EL (cell line): ENCODE data around the gene C16orf86.
A peak's percentile ranks its signal among the peaks of the same experiment; 100 is the strongest.

Experiments used
- DNase-seq: peaks from one replicate; pipeline ENCODE4 v3.0.0-alpha.2; 2016

Gene C16orf86

DNA sequence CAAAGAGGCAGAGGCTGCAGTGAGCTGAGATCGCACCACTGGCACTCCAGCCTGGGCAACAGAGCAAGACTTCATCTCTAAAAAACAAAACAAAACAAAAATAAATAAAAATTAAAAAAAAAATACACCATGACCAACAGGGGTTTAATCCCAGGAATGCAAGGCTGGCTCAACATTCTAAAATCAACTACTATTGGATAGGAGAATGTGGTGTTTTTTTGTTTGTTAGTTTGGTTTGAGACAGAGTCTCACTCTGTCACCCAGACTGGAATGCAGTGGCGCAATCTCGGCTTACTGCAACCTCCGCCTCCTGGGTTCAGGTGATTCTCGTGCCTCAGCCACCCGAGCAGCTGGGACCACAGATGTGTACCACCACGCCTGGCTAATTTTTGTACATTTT, 32.7 kb downstream of the C16orf86 start:
- no peak for DNase-seq

DNA sequence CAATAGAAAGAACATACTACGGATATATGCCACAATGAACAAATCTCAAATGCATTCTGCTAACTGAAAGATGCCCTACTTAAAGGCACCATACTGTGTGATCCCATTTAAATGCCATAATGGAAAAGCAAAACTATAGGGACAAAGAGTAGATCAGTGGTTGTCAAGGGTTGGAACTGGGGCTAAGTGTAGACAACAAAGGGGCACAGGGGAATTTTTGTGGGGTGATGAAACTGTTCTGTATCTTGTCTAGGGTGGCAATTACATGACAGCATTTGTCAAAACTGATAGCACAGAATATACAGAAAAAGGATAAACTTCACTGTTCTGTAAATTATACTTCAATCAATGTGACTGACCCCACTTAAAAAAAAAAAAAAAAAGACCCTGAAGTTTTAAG, 34.8 kb downstream of the C16orf86 start:
- DNase-seq, result no peak

DNA sequence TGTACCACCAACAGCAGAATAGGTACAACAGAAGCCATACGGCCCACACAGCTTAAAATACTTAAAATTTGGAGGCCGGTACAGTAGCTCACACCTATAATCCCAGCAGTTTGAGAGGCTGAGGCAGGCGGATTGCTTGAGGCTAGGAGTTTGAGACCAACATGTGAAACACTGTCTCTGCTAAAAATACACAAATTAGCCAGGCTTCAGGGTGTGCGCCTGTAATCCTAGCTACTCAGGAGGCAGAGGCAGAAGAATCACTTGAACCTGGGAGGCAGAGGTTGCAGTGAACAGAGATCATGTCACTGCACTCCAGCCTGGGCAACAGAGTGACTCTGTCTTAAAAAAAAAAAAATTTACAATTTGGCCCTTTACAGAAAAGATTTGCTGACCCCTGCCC, 35.5 kb downstream of the C16orf86 start:
- no peak for DNase-seq

DNA sequence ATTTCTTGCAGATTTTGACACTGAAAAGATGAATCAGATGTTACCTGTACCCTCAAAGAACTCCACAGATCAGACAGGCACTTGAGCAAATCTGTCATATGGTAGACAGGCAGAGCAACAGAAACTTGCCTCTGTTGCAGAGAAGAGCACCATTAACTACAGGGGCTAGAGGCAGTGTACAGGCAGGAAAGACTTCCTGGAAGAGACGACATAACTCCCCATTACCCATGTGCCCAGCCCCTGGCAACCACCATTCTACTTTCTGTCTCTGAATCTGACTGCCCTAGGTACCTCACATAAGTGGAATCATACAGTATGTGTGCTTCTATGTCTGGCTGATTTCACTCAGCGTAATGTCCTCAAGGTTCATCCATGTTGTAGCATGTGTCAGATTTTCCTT, 37.0 kb downstream of the C16orf86 start:
- no peak for DNase-seq

DNA sequence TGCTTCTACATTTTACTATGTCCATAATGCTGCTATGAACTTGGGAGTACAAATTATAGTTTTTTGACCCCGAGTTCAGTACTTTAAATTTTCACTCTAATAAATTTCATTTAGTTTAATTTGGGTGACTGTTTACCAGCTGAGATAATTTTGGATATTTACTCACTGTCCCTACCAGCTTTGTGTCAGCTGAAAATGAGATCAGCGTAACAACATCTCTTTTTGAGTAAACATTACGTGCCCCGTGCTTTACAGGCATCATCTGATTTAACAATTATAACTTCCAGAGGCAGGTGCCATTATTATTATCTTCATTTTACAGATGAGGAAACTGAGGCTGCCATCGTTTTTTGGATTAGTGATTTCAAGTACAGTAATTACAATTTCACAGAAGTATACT, 37.5 kb downstream of the C16orf86 start:
- no peak for DNase-seq

DNA sequence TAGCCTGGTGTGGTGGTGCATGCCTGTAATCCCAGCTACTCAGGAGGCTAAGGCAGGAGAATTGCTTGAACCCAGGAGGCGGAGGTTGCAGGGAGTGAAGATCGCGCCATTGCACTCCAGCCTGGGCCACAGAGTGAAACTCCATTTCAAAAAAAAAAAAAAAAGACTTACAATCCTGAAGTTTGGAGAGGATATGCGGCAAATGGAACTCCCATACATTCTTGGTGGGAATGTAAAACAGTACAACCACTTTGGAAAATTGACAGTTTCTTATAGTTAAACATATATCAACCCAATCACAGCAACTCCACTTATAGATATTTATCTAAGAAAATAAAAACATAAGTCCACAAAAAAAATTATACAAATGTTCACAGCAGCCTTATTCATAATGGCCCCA, 40.6 kb downstream of the C16orf86 start:
- no peak for DNase-seq

DNA sequence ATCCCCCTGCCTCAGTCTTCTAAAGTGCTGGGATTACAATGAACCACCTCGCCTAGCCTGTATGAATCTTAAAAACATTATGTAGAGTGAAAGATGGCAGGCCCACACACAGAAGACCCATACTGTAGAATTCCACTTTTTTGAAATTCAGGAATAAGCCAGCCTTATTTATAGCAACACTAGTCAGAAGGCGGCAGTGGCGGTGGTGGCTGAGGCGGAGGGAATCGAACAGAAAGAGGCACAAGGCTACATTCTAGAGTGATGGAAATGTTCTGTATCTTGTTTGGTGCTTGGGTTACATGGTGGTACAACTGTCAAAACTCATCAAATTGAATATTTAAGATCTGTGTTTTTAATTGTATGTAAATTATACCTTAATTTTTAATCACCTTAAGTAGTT, 41.2 kb downstream of the C16orf86 start:
- DNase-seq, result no peak

DNA sequence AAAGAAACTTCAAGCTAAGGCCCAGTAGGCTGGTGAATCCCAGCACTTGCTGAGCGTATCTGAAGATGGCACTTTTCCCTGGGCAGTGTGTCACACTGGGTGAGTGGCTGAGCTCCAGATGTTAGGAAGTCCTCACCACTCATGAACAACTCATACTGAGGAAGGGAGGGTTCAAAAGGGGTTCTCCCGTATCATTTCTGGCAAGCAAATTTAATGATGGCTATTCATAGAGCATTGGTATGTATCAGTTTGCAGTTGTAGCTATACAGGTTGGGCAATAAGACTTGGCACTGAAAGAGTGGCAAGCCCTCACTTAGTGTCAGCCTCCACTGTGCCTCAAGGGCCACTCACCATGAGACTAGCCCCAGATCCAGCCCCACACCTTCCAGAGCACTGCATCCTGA, 41.8 kb downstream of the C16orf86 start:
- DNase-seq, result peak; percentile 43

DNA sequence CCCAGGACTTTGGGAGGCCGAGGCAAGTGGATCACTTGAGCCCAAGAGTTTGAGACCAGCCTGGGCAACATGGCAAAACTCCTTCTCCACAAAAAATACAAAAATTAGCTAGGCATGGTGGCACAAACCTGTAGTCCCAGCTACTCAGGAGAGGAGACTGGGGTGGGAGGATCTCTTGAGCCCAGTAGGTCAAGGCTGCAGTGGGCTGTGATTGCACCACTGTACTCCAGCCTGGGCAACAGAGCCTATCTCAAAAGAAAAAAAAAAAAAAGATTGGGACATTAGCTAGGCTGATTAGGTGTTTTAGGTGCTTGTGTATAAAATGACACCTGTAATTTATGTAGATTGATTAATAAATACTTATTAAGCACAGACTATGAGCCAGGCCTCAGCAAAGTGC, 42.4 kb downstream of the C16orf86 start:
- DNase-seq, result no peak

DNA sequence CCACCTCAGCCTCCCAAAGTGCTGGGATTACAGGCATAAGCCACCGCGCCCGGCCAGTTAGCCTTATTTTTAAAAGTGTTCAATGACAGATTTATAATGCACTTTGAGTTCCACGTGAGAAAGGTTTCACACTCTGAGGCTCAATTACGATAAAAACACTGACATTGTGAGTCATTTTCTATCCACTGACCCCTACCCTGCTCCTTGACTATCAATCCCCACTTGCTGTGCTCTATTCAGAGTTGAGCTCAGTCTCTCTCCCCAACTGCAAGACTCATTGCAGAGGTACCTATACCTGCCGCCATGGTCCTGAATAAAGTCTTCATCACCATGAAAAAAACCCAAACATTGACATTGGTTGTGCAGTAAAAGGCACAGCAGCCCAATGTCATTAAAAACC, 44.0 kb downstream of the C16orf86 start:
- no peak for DNase-seq

DNA sequence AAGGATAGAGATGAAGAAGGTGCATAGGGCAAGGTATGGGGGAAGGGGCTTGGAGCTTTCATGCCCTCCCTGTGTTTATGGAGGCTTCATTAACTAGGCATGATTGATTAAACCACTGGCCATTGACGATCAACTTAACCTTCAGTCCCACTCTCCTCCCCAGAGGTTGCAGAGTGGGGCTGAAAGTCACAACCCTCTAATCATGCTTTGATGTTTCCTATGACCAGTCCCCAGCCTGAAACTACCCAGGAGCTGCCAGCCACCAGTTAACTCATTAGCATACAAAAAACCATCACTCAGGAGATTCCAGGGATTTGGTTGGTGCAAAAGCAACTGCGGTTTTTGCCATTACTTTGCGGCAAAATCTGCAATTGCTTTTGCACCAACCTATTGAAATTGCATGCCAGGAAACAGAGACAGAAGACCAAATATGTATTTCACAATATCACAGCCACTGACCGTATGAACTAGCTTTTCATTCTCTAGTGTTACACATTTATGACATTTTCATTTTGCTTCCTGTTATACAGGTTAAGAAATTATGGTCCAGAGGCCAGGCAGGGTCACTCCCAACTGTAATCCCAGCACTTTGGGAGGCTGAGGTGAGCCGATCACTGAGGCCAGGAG, 47.1 kb downstream of the C16orf86 start:
- no peak for DNase-seq

DNA sequence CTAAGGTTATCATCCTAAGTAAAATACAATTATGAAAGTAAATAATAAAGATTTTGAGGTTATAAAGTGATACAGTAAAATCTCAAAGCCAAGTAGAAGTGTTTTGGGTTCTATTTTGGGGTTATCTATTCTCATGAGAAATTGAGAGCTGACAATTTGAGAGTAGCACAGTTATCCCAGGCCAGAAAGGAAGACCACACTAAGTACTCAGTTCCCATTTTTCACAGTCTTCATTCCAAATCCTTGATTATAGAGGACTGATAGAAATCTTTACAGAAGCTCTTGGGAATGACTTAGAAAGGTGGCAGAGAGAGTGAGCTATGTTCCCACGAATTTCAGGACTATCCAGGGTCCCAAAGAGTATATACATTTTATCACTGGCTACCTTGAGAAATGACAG, 47.9 kb downstream of the C16orf86 start:
- DNase-seq, result no peak

DNA sequence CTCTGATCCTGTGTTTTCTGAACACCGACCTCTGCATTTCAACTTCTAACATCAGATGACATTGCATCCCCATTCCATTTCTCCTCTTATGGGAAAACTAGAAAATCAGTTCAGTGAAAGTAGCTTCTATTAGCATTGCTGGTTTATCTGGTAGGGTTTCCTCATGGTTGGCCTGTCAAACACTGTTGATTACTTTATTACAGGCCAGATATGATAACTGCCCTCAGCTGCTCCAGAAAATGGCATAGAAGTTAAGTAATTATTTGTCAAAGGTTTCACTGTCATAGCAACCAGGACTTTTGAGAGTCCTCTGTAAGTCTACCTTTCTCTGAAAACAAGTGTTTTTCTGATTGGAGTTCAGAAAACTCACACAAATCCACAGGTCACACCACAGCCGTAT, 49.5 kb downstream of the C16orf86 start:
- DNase-seq, result no peak
